ENCODE data around the gene MACROD2. TPM values are rescaled to one million over a fixed set of nuclear protein-coding genes. Genes with fewer than 3 reads are reported as not detected.

The MACROD2 gene
- total and polyA plus RNA-seq, 11 donors: 0.54 to 5.4 (median 2.4) TPM

GRCh38 chr20:15141861-15142260 lies 1146.5 kb downstream of the MACROD2 start:
- DNase-seq: no peak
- no peaks in the 10 kb centered on the region for H3K27me3 ChIP-seq
- TF ChIP-seq POLR2A (IDR thresholded peaks at IDR 0.05) (no peak), CTCF (IDR thresholded peaks at IDR 0.05) (no peak)
- H3K4me3 ChIP-seq: no peak overlapping the region
- H3K27ac ChIP-seq: no peak overlapping the region
- no peak for ATAC-seq
- no peaks in the 10 kb centered on the region for H3K9me3 ChIP-seq
- no peaks in the 10 kb centered on the region for H3K36me3 ChIP-seq
- 75 to 83% (median 82%) methylated on average over 4 of the region's 4 CpGs for WGBS, 4 donors
- intact Hi-C loops (cut with DNase I): no loop called here
- no peaks in the 10 kb centered on the region for H3K4me1 ChIP-seq

GRCh38 chr20:15143478-15143877 lies 1148.2 kb downstream of the MACROD2 start:
- intact Hi-C loops (cut with DNase I): no loop called here
- no peaks in the 10 kb centered on the region for H3K4me1 ChIP-seq
- ATAC-seq: no peak
- WGBS, 4 donors: 64 to 83% (median 82%) methylated on average over 1 of the region's 1 CpG
- no peaks in the 10 kb centered on the region for H3K9me3 ChIP-seq
- no peak overlapping the region for H3K27ac ChIP-seq
- H3K36me3 ChIP-seq: no peaks in the 10 kb centered on the region
- TF ChIP-seq POLR2A (IDR thresholded peaks at IDR 0.05) (no peak), CTCF (IDR thresholded peaks at IDR 0.05) (no peak)
- H3K4me3 ChIP-seq: no peak overlapping the region
- no peaks in the 10 kb centered on the region for H3K27me3 ChIP-seq
- no peak for DNase-seq

GRCh38 chr20:15144916-15145315 lies 1149.6 kb downstream of the MACROD2 start:
- ATAC-seq (no peak), DNase-seq (no peak)
- no peaks in the 10 kb centered on the region for H3K9me3 ChIP-seq
- intact Hi-C loops (cut with DNase I): no loop called here
- no peaks in the 10 kb centered on the region for H3K36me3 ChIP-seq
- no peak overlapping the region for H3K27ac ChIP-seq
- H3K4me1 ChIP-seq: no peaks in the 10 kb centered on the region
- 18 to 32% (median 25%) methylated on average over 3 of the region's 3 CpGs for WGBS, 4 donors
- H3K4me3 ChIP-seq: no peak overlapping the region
- H3K27me3 ChIP-seq: no peaks in the 10 kb centered on the region
- TF ChIP-seq CTCF (IDR thresholded peaks at IDR 0.05) (no peak), POLR2A (IDR thresholded peaks at IDR 0.05) (no peak)

- ATAC-seq: no peak
- Histone ChIP-seq H3K36me3 (no peaks in the 10 kb centered on the region), H3K4me1 (no peaks in the 10 kb centered on the region), H3K27me3 (no peaks in the 10 kb centered on the region), H3K27ac (no peak overlapping the region), H3K9me3 (no peaks in the 10 kb centered on the region), H3K4me3 (no peak overlapping the region)
- TF ChIP-seq CTCF (IDR thresholded peaks at IDR 0.05): no peak
- no peak for TF ChIP-seq POLR2A (IDR thresholded peaks at IDR 0.05)
- intact Hi-C loops (cut with DNase I): no loop called here
- 73 to 82% (median 79%) methylated on average over 2 of the region's 2 CpGs for WGBS, 4 donors
- no peak for DNase-seq
Observed at GRCh38 chr20:15146948-15147347, 1151.6 kb downstream of the MACROD2 start.
